ENCODE data around the gene RGS5. TPM values are rescaled to one million over a fixed set of nuclear protein-coding genes. Genes with fewer than 3 reads are reported as not detected.

The RGS5 gene
- total and polyA plus RNA-seq, 12 donors: 83.9 to 393 (median 176) TPM

DNA sequence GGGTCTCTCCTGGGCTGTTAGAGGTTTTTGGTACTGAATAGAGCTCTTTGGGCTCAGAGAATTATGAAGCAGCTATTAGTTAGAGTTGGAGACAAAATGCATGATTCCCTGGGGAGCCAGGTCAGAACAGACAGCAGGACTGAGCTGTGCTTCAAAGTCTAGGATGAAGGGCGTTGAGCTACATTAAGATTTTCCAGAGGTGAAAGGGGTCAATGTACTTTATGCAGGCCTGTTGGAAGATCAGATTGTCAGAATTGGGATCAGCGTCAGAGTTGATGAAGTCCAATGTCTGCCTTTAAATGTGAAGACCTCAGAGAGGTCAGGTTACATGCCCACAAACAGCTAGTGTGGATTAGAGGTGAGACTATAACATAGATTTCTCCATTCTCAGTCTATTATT is 53.8 kb downstream of the RGS5 start:
- H3K27me3 ChIP-seq: no peaks in the 10 kb centered on the region
- ATAC-seq: no peak
- H3K36me3 ChIP-seq: peaks cover 0 to 31% (median 0%) of the 10 kb centered on the region in 9 donors
- intact Hi-C loops (cut with DNase I): no loop called here
- H3K4me3 ChIP-seq: no peak overlapping the region
- no peak for DNase-seq
- WGBS, 2 donors: 82 to 90% methylated on average over 2 of the region's 2 CpGs
- peaks cover 0 to 20% (median 7%) of the 10 kb centered on the region in 9 donors for H3K4me1 ChIP-seq
- TF ChIP-seq, protein P1, sequence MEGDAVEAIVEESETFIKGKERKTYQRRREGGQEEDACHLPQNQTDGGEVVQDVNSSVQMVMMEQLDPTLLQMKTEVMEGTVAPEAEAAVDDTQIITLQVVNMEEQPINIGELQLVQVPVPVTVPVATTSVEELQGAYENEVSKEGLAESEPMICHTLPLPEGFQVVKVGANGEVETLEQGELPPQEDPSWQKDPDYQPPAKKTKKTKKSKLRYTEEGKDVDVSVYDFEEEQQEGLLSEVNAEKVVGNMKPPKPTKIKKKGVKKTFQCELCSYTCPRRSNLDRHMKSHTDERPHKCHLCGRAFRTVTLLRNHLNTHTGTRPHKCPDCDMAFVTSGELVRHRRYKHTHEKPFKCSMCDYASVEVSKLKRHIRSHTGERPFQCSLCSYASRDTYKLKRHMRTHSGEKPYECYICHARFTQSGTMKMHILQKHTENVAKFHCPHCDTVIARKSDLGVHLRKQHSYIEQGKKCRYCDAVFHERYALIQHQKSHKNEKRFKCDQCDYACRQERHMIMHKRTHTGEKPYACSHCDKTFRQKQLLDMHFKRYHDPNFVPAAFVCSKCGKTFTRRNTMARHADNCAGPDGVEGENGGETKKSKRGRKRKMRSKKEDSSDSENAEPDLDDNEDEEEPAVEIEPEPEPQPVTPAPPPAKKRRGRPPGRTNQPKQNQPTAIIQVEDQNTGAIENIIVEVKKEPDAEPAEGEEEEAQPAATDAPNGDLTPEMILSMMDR (IDR thresholded peaks at IDR 0.05): no peak
- H3K9me3 ChIP-seq: no peaks in the 10 kb centered on the region
- no peak overlapping the region for H3K27ac ChIP-seq

DNA sequence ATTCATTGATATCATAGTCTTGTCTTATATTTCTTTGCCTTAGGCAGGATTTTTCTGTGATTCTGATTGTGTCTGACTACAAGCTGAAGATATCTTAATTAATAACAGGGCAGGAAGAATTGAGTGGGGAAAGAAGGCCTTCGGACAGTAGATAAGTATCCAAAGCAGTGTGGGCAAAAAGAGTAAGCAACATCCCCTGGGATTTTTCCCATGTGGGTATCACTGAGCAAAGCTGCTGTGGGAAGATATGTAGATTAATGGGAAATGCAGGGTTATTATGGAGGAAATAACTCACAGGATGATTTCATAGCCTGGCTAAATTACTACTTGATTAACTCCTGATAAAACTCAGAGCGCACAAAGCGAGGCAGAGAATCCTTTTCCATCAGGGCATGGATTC is 55.7 kb downstream of the RGS5 start:
- no peak overlapping the region for H3K4me3 ChIP-seq
- intact Hi-C loops (cut with DNase I): no loop called here
- ATAC-seq (peak in 1 of 8 donors; percentile 20), DNase-seq (no peak)
- peaks cover 0 to 26% (median 0%) of the 10 kb centered on the region in 9 donors for H3K36me3 ChIP-seq
- H3K9me3 ChIP-seq: no peaks in the 10 kb centered on the region
- WGBS, 2 donors: 56 to 76% methylated on average over 3 of the region's 3 CpGs
- peaks cover 0 to 22% (median 7%) of the 10 kb centered on the region in 9 donors for H3K4me1 ChIP-seq
- TF ChIP-seq, protein P1 (IDR thresholded peaks at IDR 0.05): no peak
- no peaks in the 10 kb centered on the region for H3K27me3 ChIP-seq
- peak overlapping the region in 2 of 10 donors; percentile 5 to 20 for H3K27ac ChIP-seq

DNA sequence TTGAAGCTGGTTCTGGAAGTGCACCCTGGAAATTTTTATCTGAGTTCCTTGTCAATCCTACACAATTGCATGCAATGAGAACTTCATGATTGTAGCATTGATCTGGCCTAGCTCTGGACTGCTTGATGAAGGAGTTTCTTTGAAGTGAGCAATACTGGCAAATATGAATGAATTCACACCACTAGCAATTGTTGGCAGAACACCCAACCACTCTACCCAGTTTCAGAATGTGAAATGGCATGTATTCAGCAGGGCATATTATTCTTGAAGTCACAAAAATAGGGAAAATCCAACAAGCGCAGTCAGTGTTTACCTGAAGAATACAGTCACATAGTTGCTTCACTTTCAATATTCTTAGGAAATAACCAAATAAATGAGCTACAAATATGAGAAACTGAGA is 57.3 kb downstream of the RGS5 start:
- Histone ChIP-seq H3K36me3 (peaks cover 0 to 14% (median 0%) of the 10 kb centered on the region in 9 donors), H3K27ac (peak overlapping the region in 1 of 10 donors; percentile 55), H3K9me3 (no peaks in the 10 kb centered on the region), H3K4me3 (no peak overlapping the region), H3K27me3 (no peaks in the 10 kb centered on the region), H3K4me1 (peaks cover 0 to 22% (median 7%) of the 10 kb centered on the region in 9 donors)
- intact Hi-C loops (cut with DNase I): no loop called here
- ATAC-seq: no peak
- DNase-seq: no peak
- TF ChIP-seq, protein P1 (IDR thresholded peaks at IDR 0.05): no peak
- WGBS, 2 donors: 92 to 99% methylated on average over 1 of the region's 1 CpG

DNA sequence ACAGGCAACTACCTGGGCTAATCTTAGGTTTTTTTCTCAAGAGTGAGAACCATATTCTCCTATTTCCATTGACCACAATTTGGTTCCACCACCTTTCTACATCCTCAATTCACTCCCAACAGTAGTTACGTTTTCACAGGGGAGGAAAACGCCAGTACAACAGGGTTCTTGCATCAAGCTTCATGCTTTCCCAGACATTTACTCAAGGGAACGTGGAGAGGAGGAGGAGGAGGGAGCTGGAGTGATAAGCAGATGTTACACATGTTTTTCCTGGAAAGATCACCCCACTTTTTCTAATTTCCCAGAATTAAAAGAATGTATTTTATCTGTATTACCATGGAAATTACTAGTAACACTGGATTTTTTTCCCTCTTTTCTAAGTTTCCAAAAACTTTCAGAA is 58.3 kb downstream of the RGS5 start:
- H3K9me3 ChIP-seq: no peaks in the 10 kb centered on the region
- H3K4me3 ChIP-seq: no peak overlapping the region
- DNase-seq: peak in 1 of 2 donors; percentile 42
- 59 to 61% methylated on average over 3 of the region's 3 CpGs for WGBS, 2 donors
- intact Hi-C loops (cut with DNase I): no loop called here
- H3K36me3 ChIP-seq: peaks cover 0 to 3% (median 0%) of the 10 kb centered on the region in 9 donors
- peak overlapping the region in 4 of 10 donors; percentile 31 to 55 (median 40) for H3K27ac ChIP-seq
- peaks cover 0 to 22% (median 7%) of the 10 kb centered on the region in 9 donors for H3K4me1 ChIP-seq
- ATAC-seq: peak in 7 of 8 donors; percentile 64 to 86 (median 80)
- TF ChIP-seq, protein P1 (IDR thresholded peaks at IDR 0.05): no peak
- H3K27me3 ChIP-seq: no peaks in the 10 kb centered on the region

Measured in heart right ventricle (tissue), 16 donors.